NCI-H2171 treated with DMSO at 0.1 percent for 48 hours (cell line): Measurements from ENCODE around the gene POLR2L.

Experiments
- DNase-seq: peaks from one replicate; lab custom pipeline; 2025; lab: John Stamatoyannopoulos, UW

The POLR2L gene

DNA sequence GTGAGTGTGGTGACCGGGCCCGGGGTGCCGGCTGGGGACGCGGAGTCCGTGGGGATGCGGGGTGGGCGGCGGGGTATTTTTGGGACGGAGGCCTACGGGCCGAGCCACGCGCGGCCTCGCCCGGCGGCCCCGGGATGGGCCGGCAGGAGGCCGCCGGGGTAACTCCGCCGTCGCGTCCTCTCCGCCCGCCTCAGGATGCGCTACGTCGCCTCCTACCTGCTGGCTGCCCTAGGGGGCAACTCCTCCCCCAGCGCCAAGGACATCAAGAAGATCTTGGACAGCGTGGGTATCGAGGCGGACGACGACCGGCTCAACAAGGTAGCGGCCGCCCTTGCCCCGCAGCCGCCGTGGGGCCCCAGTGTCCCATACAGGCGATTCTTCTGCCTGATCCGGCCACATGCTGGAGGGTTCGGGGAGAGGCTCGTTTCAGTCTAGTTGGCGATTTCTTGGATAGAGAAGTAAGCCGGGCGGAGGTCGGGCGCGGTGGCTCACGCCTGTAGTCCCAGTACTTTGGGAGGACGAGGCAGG lies 32.2 kb downstream of the POLR2L start:
- DNase-seq = no peak

DNA sequence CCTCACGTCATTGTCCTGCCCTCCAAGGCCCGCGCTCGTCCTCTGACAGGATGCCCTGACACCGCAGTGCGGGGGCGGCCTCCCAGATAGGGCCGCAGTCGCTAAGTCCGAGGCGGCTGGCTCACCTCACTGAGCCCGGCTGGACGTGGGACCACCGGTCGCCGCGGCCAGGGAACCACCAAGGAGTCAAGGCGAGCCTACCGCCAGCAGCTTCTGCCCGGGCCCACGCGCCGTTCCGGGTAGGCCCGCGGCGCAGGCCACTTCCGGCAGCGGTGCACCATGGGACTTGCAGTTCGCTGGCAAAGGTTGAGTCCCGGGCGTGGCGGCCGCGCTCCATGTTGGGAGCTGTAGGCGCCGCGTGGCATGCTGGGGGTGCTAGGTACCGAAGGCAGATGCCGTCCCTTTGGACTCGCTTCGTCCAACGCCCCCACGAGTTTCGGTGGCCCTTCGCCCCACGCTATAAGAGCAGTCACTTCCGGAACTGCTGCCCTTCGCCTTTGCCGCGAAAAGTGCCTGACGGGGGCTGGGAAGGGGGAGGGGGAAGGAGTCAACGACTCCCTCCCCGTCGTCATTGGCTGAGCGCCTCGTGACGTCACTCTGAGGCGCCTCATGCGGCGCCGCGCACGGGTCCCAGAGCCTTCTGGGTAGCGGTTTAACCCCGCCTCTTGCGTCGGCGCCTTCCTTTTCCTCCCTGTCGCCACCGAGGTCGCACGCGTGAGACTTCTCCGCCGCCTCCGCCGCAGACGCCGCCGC lies 32.9 kb downstream of the POLR2L start, which contains the start of gene RPLP2:
RPLP2 (plus strand) TSS at position 681 of the 753 bp plus-strand sequence. CDS start 268 bp downstream, outside the sequence.
- DNase-seq = peak; percentile 79

DNA sequence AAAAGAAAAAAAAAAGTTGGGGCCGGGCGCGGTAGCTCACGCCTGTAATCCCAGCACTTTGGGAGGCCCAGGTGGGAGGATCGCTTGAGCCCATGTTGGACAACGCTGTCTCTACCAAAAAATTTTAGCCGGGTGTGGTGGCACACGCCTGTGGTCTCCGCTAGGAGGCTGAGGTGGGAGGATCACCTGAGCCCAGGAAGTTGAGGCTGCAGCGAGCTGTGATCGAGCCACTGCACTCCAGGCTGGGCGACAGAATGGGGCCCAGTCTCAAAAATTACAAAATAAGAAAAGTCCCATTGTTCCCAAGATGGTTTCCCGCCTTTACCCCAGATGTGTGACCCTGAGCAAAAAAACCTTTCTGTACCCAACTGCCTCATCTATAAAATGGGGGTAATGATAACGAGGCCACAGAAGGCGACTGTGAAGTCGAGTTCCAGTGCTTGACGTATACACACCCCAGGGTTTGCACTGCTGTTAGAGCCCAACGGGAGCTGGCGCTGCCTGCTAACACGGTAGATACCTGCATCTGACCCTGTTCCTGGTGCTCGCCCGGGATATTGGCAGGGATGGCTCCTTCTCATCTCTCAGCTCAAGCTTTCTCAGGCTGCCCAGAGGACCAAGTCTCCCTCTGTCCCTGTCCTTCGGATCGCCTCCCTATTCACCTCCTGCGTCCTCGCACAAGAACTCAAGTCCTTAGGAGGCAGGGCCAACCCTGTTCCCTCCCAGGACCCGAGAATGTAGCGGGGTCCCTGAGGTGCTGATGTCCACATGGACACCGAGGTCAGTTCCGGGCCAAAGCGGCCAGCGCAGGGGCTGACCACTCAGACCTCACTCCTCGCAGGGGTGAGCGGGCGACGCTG lies 33.7 kb downstream of the POLR2L start:
- no peak for DNase-seq

DNA sequence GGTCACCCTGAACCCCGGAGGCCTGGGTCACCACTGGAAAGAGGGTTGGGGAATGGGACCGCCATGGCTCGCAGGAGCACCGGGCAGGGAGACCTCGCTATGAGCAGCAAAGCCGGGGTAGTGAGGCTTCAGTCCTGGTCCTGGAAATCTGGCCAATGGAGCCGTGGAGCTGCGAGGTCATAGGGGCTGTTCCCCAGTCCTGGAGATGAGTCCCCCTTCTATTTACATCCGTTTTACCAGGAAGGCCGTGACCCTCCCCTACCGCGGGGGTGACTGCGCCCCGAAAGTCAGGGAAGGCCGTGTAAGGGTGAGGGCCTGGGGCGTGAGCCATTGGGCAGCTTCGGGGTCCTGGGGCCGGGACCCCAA lies 37.7 kb downstream of the POLR2L start:
- DNase-seq = no peak

DNA sequence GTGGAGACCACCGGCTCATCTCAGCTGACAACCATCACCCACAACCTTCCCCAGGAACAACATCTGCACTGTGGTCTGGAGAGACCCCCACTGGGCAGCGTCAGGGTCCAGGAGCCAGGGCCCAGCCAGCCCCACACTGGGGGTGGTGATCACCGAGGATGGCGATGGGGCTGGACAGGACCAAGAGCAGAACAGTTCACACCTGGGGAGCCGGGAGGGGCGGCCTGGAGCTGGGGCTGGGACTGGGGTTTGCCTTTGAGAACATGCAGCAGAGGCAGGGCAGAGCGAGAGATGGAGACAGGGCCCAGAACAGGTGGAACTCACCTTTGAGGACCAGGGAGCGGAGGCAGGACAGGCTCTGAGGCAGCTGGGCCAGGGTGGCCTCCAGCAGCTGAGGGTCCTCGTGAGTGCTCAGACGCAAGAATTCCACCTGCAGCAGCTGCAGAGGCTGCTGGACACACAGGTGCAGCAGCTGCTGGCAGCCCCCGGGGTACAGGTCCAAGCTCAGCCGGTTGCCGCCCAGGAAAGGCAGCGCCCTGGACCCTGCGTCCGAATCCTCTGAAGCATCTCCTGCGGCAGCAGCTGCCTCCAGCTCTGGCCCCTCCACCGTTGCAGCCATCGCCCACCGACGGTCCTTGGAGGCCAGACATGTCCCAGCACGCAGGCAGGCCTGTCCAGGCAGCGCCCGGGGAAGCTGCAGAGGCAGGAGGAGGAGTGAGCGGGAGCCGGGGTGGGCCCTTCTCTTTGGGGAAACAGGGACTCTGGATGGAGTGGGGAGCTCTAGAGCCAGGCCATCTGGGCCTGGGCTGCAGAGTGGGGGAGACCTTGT lies 38.3 kb downstream of the POLR2L start:
- DNase-seq = peak; percentile 51

DNA sequence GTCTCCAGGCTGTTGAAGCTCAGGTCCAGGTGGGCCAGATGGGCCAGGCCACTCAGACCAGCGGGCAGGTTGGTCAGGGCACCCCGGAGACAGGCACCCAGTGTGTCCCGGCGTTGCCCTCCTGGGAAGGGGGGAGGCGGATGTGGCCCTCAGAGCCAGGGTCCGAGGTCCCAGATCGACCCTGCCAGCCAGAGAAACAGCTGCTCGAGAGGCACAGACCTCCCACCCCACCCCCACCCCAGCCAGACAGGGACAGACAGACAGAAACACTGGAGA lies 38.9 kb downstream of the POLR2L start:
- no peak for DNase-seq

DNA sequence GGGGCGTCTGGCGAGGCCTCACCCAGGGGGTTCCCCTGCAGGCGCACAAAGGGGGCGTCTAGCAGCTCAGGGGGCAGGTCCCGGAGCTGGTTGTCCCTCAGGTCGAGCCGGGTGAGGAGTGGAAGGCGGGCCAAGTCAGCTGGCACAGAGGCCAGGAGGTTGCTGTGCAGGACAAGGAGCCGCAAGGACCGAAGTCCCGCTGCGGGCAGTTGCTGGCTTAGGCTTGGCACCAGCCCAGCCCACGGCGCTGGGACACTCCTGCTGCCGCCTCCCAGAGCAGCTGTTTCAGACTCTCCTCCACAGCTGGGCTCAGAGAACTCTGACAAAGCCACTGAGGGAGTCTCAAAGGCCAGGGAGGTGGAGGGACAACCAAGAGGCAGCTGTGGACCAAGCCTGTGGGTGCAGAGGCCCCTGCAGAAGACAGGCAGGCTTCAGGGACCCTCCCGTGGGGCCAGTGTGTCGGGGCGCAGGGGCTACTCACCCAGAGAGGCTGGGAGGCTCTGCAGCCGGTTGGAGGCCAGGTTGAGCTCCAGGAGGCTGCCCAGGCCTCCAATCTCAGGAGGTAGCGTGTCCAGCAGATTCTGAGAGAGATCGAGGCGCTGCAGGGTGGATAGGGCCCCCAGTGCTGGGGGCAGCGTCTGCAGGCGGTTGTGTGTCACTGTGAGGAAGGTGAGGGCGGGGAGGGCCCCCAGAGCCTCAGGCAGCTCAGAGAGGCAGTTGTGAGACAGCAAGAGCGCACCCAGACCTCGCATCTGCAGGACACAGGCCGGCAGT lies 39.4 kb downstream of the POLR2L start:
- no peak for DNase-seq

DNA sequence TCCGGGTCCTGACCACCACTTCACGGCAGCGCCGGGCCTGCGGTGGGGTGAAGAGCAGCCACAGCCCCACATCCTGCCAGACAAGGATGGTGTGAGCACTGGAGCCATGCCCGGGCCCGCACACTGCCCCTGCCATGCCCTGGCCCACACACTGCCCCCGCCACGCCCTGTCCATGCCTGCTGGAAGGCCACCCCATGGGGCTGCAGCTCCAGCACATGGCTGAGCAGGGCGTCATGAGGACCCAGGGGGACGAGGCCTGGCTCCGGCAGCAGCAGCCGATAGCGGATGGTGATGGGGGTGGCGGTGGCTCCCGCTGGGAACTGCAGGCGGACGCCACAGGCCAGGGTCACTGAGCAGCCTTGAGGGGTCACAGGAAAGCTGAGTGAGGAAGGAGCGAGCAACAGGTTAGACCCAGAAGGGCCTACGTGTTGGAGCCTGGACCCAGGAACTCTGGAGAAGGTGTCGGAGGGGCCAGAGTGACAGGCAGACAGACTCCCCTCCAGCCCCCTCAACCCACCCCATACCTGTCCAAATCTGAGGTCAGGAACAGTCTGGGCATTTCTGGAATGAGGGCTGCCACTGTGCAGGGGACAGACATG lies 40.2 kb downstream of the POLR2L start:
- DNase-seq = no peak

DNA sequence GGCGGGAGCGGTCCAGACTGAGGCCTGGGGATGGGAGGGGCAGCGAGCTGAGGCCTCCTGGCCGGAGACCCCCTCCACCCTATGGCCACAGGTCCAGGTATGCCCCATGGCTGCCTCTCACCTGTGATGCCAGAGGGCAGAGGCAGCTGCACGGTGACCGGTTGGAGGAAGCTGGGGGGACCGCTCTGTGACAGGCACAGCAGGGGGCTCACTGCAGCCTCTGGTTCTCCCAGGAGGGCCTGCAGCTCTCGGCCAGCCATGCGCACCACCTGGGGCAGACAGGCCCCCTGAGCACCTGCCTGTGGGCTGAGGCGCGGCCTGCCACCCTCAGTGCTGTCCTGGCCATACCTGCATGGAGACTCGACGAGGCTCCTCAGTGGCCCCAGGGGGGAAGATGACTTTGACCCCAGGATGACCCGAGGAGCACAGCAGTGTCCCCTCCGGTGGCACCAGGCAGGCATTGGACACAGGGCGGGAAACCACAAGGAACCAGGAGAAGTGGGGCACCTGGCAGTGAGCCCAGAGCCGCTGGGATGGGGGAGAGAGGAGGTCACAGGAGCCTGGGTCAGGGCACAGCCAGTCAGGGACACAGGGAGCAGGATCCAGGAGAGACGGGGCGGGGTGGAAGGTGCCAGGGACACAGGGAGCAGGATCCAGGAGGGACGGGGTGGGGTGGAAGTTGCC lies 41.1 kb downstream of the POLR2L start:
- no peak for DNase-seq

DNA sequence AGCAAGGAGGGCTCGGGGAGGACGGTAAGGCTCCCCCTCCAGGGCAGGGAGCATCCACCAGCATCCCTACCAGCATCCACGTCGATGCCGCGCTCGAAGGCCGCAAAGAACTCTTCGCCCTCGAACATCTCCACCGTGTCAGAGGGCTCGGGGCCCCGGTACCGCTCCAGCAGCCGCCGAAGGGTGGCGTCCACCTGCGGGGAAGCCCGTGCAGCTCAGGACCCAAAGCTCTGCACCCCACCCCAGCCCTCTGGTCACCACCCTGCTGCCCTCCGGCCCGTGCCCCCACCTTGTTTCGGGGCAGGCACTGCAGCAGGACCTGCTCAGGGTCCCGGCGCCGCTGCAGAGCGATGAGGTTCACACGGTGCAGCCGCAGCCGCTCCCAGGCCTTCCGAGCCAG lies 41.9 kb downstream of the POLR2L start:
- no peak for DNase-seq

DNA sequence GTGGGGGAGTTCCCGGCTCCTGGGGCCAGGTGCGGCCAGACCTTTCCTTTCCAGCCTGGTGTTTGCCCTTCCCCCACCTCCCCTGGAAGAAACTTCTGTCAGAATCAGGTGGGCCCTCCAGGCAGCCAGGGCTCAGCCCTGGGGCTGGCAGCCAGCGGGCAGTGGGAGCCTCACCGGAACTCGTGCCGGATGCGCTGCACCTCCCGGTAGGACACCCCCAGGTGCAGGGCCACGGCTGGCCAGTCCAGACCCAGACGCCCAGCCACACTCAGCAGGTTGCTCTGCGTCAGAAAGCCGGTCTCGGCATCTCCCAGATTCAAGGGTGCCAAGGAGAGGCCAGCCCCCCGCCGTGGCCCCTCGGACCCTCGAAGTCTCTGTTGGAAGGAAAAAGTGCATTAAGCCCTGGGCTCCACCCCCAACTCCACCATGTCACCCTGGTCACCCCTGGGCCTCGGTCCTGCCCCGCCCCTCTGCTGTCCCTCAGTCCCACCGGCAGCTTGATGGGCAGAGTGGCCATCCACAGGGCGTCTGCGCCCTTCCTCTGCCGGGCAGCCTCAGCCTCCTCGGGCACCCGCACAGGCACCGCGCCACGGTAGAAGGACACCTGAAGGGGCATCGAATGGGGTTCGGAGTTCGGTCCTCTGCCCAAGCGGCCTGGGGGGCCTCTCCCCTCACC lies 42.5 kb downstream of the POLR2L start:
- no peak for DNase-seq

DNA sequence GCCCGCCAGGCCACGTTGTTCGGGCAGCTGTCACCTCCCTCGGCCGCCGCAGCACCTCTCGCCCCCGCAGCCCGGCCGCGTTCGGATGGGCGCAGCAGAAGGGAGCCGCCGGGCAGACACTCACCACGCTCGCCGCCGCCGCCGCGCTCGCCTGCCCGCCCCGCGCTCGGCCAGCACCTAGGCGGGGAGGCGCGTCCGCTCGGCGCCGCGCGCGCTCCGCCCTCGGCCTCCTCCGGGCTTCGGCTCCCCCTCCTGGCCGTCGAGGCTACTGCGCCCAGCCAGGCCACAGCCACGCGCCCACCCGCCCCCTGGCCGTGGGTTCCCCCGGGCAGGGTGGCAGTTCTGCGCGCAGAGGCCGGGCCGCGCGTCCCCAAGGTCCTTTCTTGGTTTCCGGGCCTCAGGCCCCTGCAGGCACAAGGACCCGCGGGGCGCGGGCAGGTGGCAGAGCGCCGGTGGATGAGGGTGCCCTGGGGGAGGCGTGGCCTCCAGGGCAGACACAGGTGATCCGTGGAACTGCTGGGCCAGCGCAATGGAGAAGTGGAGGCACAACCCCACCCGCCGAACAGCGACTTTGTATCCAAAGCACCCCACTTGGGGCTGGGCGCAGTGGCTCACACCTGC lies 44.1 kb downstream of the POLR2L start, which contains the start of gene SLC25A22:
SLC25A22 (minus strand) TSS at position 189 of the 621 bp plus-strand sequence. CDS start 3,275 bp downstream, outside the sequence.
- peak; percentile 54 for DNase-seq

DNA sequence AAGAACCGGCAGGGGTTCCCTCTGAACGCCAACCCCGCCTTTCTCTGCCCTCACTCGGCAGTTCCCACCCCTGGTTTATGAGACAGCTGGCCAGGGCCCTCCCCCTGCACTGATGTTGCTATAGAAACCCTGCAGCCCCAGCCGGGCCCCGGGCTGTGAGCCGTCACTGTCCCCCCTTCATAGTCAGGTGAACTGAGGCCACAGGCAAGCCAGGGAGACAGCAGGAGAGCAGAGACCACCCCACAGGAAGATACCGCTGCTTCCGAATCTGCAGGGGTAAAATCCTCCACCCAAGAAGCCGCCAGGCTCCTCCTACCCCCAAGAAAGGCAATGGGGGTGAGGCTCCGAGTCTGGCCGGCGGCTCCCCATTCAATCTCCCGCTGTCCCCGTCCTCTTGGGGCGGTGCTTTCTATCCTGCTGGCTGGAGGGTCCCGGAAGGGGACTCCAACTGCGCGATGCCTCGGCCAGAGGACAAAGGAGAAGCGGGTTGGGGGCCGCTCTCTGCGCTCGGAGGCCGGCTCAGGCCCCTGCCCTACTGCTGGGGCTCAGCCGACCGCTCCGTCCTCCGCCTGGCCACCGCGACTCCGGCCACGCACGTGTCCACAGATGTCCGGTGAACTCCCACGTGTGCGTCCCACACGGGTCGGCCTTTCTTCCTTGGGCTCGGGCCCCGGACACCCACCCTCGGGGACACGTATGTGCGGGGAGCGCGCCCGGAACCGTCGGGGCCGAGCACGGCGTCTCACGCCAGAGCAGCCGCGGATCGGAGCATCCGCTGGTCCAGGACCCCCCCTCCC lies 44.8 kb downstream of the POLR2L start:
- peak; percentile 87 for DNase-seq

DNA sequence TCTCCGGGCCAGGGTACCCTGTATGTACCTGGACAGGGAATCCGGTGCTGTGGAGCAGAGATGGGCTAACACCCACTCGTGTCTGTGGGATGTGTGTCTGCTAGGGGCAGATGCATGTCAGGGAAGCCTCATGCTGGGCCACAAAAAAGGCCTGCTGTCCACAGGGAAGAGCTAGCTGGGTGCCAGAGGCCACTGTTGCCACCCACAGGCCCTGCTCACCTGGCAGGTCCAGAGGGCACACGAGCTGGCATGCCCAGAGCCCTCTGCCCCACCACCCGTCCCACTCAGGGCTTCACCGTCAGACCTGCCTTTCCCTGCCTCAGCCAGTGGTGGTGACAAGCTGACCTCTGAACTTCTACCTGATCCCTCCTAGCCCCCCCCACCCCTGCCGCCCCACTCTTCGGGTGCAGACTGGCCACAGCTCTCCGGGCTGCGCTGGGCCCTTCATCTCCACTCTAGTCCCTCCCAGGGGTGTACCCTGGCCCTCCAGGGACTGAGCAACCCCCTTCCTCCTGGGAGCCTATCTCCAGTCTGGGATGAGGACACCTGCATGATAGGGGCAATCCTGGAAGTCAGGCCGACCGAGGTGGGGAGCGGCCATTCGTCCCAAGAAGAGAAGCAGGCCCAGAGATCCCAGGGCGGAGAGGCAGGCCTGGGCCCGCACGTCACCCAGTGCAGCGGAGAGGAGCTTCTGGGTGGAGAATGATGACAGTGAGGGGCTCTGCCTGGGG lies 45.6 kb downstream of the POLR2L start:
- DNase-seq = no peak

DNA sequence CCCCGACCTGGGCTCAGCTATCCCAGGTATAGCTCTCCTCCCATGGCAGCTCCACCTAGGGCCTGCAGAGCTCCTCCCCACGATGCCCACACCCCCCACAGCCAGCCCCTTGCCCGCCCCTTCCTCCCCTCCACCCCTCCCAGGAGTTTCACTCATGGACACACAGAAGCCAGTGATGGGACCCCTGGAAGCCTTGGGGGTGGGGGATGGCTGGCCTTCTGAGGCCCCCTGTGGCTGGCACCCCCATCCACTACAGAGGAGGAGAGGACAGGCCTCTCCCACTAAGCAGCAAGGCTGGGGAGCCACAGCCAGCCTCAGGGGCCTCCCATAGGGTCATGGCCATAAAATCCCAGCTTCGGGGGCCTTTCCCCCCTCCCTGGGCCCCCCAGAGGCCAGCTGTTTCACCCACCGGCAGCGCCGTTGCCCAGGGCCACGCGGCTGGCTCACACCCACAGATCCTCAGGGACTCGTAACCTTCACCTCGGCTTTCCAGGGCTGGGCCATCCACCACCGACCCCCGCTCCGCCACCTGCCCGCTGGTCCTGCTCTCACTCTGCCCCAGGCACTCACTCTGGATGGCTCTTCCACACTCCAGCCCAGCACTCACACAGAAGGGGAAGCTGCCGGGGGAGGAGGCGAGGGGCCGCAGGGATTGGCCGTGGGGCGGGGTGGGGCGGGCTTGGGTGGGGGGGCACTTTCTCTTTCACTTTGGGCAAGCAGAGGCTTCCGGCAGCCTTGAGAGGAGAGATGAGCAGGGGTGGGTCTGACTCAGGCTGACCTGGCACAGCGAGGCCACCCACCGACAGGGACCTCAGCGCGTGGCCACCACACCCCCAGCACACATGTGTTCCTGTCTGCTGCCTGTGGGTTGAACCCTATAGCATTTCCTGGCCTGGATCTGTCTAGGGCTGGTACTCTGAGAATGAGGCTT lies 46.4 kb downstream of the POLR2L start:
- peak; percentile 38 for DNase-seq

DNA sequence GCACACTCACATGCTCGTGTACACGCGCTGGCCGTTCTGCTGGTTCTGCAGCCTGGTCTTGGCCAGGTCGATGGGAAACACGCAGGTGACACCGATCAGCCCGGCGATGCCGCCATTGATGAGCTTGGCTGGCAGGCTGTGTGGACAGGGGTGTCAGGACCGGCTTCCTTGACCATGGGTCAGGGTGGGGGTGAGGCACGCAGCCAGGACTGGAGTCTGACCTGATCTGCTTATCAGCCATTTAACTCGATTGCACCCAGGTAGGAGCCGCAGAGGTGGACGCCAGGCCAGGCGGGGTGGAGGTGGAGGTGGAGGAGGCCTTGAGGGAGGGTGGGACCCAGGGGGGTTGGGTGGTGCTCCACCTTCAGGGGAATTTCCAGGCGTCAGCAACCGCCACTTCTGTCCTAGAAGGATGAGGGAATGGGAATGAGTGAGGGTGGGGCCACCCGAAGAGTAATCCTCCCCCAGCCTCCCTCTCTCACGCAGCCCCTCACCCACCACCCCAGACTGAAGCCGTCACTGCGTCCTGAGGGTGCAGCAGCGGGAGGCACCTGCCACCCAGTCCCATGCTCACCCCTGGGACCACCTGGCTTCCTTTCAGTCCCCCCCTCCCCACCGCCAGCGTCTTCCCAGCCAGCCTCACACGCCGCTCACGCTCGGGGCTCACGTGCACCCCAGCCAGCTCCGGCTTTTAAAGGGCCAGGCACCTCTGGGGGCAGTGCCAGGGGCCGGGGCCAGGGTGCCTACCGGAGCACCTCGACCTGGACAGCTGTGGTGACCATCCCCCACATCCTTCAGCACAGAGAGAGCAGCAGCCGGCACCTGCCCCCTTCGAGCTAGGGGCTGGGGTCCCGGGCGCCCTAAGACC lies 47.3 kb downstream of the POLR2L start:
- no peak for DNase-seq
